Measurements from ENCODE around the gene RANGRF. TPM values are rescaled to one million over a fixed set of nuclear protein-coding genes. Genes with fewer than 3 reads are reported as not detected.

Gene RANGRF
- total and polyA plus RNA-seq, 12 donors: 18.8 to 46.9 (median 25.4) TPM

GRCh38 chr17:8320262-8320661 lies 31.8 kb downstream of the RANGRF start:
- H3K27me3 ChIP-seq: peaks cover 19% of the 10 kb centered on the region
- no peak overlapping the region for H3K27ac ChIP-seq
- no peak overlapping the region for H3K4me3 ChIP-seq
- DNase-seq: no peak
- intact Hi-C loops (cut with DNase I): no loop called here
- 86 to 96% (median 91%) methylated on average over 4 of the region's 4 CpGs for WGBS, 4 donors
- no peaks in the 10 kb centered on the region for H3K4me1 ChIP-seq (replicated peaks in 1 of 2)
- no peaks in the 10 kb centered on the region for H3K9me3 ChIP-seq (replicated peaks in 1 of 3)
- H3K36me3 ChIP-seq (replicated peaks in 1 of 2): no peaks in the 10 kb centered on the region
- TF ChIP-seq, protein P1, sequence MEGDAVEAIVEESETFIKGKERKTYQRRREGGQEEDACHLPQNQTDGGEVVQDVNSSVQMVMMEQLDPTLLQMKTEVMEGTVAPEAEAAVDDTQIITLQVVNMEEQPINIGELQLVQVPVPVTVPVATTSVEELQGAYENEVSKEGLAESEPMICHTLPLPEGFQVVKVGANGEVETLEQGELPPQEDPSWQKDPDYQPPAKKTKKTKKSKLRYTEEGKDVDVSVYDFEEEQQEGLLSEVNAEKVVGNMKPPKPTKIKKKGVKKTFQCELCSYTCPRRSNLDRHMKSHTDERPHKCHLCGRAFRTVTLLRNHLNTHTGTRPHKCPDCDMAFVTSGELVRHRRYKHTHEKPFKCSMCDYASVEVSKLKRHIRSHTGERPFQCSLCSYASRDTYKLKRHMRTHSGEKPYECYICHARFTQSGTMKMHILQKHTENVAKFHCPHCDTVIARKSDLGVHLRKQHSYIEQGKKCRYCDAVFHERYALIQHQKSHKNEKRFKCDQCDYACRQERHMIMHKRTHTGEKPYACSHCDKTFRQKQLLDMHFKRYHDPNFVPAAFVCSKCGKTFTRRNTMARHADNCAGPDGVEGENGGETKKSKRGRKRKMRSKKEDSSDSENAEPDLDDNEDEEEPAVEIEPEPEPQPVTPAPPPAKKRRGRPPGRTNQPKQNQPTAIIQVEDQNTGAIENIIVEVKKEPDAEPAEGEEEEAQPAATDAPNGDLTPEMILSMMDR (IDR thresholded peaks at IDR 0.05): no peak
- no peak for TF ChIP-seq POLR2A (IDR thresholded peaks at IDR 0.05)

DNA sequence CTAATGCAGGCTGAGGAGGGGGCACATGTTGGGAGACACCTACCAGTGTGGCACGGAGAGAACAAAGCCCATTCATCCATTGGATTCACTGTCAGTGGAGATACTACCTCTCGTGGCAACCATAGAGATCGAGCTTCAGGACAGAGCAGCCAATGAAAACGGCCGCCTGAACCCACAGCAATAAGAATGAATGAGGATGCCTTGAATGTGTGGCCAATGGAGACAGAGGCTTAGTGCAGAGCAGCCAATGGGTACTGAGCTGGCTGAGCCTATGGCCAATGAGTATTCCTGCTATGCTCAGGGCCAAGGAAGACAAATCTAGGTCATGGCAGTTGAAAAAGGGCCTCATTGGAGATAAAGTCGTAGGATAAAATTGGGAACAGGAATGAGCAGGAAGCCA lies 32.5 kb downstream of the RANGRF start:
- Histone ChIP-seq H3K27ac (no peak overlapping the region), H3K4me3 (no peak overlapping the region), H3K4me1 (replicated peaks in 1 of 2) (peaks cover 0 to 6% of the 10 kb centered on the region in 2 donors), H3K36me3 (replicated peaks in 1 of 2) (no peaks in the 10 kb centered on the region), H3K9me3 (replicated peaks in 1 of 3) (no peaks in the 10 kb centered on the region), H3K27me3 (peaks cover 14% of the 10 kb centered on the region)
- DNase-seq: no peak
- TF ChIP-seq POLR2A (IDR thresholded peaks at IDR 0.05): no peak
- TF ChIP-seq, protein P1 (IDR thresholded peaks at IDR 0.05): no peak
- intact Hi-C loops (cut with DNase I): no loop called here
- WGBS, 4 donors: 72 to 79% (median 74%) methylated on average over 6 of the region's 6 CpGs

DNA sequence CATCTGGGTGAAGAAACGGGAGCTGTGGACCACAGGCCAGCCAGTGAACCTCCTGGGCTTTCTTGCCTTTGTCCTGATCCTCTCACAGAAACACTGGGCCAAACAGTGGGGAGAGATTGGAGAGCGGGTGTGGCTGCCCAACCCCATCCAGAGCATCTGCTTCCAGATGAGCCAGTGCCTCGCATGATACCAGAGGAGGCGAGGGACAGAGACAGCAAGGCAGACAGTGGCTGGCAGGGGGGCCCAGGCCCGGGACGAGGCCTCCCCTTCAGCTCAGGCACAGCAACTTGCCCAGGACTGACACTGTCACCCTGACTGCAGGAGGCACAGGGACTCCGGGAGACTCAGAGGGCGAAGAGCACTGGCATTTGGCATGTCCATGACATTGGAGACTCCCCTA lies 33.6 kb downstream of the RANGRF start:
- H3K27me3 ChIP-seq: peaks cover 4% of the 10 kb centered on the region
- no peak overlapping the region for H3K4me3 ChIP-seq
- H3K9me3 ChIP-seq (replicated peaks in 1 of 3): no peaks in the 10 kb centered on the region
- H3K36me3 ChIP-seq (replicated peaks in 1 of 2): no peaks in the 10 kb centered on the region
- WGBS, 4 donors: 89 to 100% (median 95%) methylated on average over 2 to 8 of the region's 8 CpGs
- no peak overlapping the region for H3K27ac ChIP-seq
- intact Hi-C loops (cut with DNase I): no loop called here
- H3K4me1 ChIP-seq (replicated peaks in 1 of 2): peaks cover 4 to 16% of the 10 kb centered on the region in 2 donors
- no peak for DNase-seq
- TF ChIP-seq POLR2A (IDR thresholded peaks at IDR 0.05): no peak
- TF ChIP-seq, protein P1 (IDR thresholded peaks at IDR 0.05): no peak

GRCh38 chr17:8324132-8324531 lies 35.7 kb downstream of the RANGRF start:
- no peak overlapping the region for H3K4me3 ChIP-seq
- no peak overlapping the region for H3K27ac ChIP-seq
- intact Hi-C loops (cut with DNase I): no loop called here
- no peaks in the 10 kb centered on the region for H3K27me3 ChIP-seq
- TF ChIP-seq, protein P1 (IDR thresholded peaks at IDR 0.05): no peak
- no peak for TF ChIP-seq POLR2A (IDR thresholded peaks at IDR 0.05)
- H3K36me3 ChIP-seq (replicated peaks in 1 of 2): no peaks in the 10 kb centered on the region
- peaks cover 10 to 20% of the 10 kb centered on the region in 2 donors for H3K4me1 ChIP-seq (replicated peaks in 1 of 2)
- 69 to 80% (median 76%) methylated on average over 5 of the region's 5 CpGs for WGBS, 4 donors
- DNase-seq: no peak
- H3K9me3 ChIP-seq (replicated peaks in 1 of 3): no peaks in the 10 kb centered on the region
